Keratinocyte (primary cell): ENCODE data around the gene PRKAR1A.

ENCODE experiments used
- CTCF ChIP-seq, 3 experiments: IDR thresholded peaks in 1 of 3; conservative IDR thresholded peaks in 1 of 3; optimal IDR thresholded peaks in 1 of 3; 2 replicates in 2 of 3; 3 replicates in 1 of 3; pipeline versions ENCODE3 to v1.5.1; 2011; ENCODE audit warnings: low read length in 3 of 3, mild to moderate bottlenecking in 3 of 3, moderate library complexity in 2 of 3, control low read depth in 1 of 3, inconsistent platforms in 1 of 3; ENCODE audit not compliant: insufficient read depth in 2 of 3; ENCODE audit errors: extremely low read depth in 1 of 3
- EZH2 ChIP-seq: IDR thresholded peaks from one replicate; pipeline ENCODE4 v1.6.1; 2012; ENCODE audit warnings: inconsistent platforms, mild to moderate bottlenecking, low read length, moderate library complexity

GRCh38 chr17:68539548-68540467, 27.6 kb downstream of the PRKAR1A start:
- TF ChIP-seq CTCF (optimal IDR thresholded peaks at IDR 0.05 in 1 of 3, IDR thresholded peaks at IDR 0.05 in 1 of 3, conservative IDR thresholded peaks at IDR 0.05 in 1 of 3; ENCODE audit: extremely low read depth in 1 of 3, insufficient read depth in 2 of 3, low read length in 3 of 3) (peak; percentile 43 to 69 (median 56)), EZH2 (no peak)
